C4-2B (cell line): ENCODE results near the gene LGR6.

ENCODE experiments used
- H3K27ac ChIP-seq: fragments of 450-650 bp; 2 replicates; pipeline ENCODE4 v1.5.1; 2017
- ZFX ChIP-seq: fragments of 450-650 bp; IDR thresholded peaks from 2 replicates; pipeline ENCODE4 v1.6.1; 2017
- TF ChIP-seq, protein P1 (sequence below): fragments of 450-650 bp; conservative IDR thresholded peaks from 2 replicates; pipeline ENCODE4 v1.5.1; 2017; ENCODE audit warnings: mild to moderate bottlenecking

The LGR6 gene

GRCh38 chr1:202292773-202293172, 99.2 kb downstream of the LGR6 start:
- H3K27ac ChIP-seq, result no peak overlapping the region; the same call in 1 of the 2 replicates
- TF ChIP-seq, protein P1, sequence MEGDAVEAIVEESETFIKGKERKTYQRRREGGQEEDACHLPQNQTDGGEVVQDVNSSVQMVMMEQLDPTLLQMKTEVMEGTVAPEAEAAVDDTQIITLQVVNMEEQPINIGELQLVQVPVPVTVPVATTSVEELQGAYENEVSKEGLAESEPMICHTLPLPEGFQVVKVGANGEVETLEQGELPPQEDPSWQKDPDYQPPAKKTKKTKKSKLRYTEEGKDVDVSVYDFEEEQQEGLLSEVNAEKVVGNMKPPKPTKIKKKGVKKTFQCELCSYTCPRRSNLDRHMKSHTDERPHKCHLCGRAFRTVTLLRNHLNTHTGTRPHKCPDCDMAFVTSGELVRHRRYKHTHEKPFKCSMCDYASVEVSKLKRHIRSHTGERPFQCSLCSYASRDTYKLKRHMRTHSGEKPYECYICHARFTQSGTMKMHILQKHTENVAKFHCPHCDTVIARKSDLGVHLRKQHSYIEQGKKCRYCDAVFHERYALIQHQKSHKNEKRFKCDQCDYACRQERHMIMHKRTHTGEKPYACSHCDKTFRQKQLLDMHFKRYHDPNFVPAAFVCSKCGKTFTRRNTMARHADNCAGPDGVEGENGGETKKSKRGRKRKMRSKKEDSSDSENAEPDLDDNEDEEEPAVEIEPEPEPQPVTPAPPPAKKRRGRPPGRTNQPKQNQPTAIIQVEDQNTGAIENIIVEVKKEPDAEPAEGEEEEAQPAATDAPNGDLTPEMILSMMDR, result no peak
- TF ChIP-seq ZFX, result no peak

- H3K27ac ChIP-seq, result no peak overlapping the region; the same call in 1 of the 2 replicates
- TF ChIP-seq ZFX, result no peak
- TF ChIP-seq, protein P1, result no peak
Observed at GRCh38 chr1:202293569-202293968, 100.0 kb downstream of the LGR6 start.

DNA sequence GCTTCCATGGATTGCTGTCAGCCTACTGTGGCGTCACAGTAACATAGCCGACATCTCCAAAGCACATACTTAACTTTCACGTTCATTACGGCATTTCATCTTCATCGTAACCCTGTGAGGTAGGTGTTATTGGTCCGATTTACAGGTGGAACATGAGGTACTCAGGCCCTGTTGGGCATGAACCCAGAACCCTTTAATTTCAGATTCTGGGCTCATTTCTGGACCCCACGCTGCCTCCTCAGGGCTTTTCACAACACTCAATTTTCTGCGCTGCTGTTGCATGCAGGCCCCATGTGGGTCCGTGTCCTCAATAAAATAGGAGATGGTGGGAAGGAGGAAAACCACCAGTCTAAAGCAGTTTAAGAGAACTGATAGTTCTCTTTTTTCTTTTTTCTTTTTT, 108.6 kb downstream of the LGR6 start:
- TF ChIP-seq ZFX, result no peak
- TF ChIP-seq, protein P1, result no peak
- H3K27ac ChIP-seq, result no peak overlapping the region

DNA sequence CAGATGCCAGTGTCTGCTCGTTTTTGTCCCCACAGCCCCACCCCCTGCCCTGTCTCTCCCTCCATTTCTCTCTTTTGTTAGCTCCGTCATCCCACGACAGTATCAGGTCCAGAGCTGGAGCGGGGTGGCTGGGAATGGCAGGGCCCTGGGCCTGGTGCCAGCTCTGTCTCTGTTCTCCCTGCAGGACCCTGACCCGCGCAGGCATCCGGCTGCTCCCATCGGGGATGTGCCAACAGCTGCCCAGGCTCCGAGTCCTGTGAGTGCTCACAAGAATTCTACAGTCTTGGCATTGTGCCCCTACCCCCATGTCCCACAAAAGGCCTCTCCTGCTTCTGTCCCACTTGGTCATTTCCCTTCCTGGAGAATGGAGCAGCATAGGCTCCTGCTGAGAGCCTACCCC, 110.8 kb downstream of the LGR6 start:
- H3K27ac ChIP-seq, result no peak overlapping the region
- TF ChIP-seq ZFX, result no peak
- TF ChIP-seq, protein P1, result no peak

GRCh38 chr1:202305168-202305567, 111.6 kb downstream of the LGR6 start:
- H3K27ac ChIP-seq, result no peak overlapping the region
- TF ChIP-seq ZFX, result no peak
- TF ChIP-seq, protein P1, result no peak

- no peak for TF ChIP-seq ZFX
- TF ChIP-seq, protein P1, result no peak
- H3K27ac ChIP-seq, result no peak overlapping the region
Observed at GRCh38 chr1:202306535-202307345, 113.1 kb downstream of the LGR6 start.

GRCh38 chr1:202310071-202310725, 116.6 kb downstream of the LGR6 start:
- TF ChIP-seq ZFX, result no peak
- TF ChIP-seq, protein P1, result no peak

More at GRCh38 chr1:202310071-202310725, 116.6 kb downstream of the LGR6 start:
- no peak overlapping the region for H3K27ac ChIP-seq
